ENCODE results near the gene HDAC4. TPM values are rescaled to one million over a fixed set of nuclear protein-coding genes. Genes with fewer than 3 reads are reported as not detected.

HDAC4 gene
- total RNA-seq, 1 experiment from 2014 or later: 44.4 TPM

DNA sequence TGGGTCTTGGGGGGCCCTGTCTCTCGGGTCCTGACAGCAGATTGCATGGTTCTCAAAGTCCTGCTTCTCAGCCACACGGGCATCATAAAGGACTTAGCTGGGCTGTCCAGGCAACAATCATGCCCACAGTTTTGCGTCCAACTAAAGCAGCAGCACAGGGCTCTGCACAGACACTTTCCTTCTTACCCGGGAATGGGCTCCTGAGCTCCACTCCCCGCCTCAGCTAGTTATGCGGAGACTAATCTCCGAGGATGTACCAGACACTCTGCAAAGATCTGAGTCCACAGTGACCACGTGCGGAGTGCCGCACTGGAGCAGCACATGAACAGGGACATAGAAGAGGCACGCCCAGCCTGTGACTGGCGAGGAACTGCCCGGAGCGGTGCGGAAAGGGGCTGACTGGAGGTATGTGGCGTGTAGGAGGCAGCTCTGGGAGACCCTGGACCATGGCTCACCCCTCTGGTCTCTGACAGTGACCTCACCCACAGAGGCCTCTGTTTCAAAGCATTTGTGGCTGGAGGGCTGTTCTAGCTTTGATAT lies 270.0 kb downstream of the HDAC4 start (continued):
- TF ChIP-seq ESRRA (CRISPR knock-in tag; IDR thresholded peaks at IDR 0.05; ENCODE audit: borderline replicate concordance): no peak

DNA sequence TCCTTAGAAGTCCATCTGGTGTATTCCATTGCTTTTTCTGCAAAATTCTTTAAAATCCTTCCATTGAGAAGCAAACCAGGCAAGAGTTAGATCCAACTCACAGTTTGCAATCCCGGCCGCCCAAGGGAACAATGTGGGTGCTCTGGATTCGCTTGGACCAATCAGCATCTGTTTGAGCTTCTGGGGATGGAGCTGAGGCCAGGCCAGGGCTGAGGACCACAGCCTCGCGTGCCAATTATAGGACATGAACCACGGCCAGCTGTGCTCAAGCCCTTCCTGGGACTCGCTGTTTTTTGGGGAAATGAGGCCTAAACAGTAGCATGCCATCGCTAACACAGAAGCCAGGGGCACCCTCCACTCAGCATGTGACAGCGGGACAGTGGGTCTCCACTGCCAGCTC lies 270.8 kb downstream of the HDAC4 start:
- ATAC-seq (no peak), DNase-seq (ENCODE audit: low spot score) (no peak)
- no peak overlapping the region for H3K4me3 Mint-ChIP-seq
- H3K4me1 Mint-ChIP-seq: no peaks in the 10 kb centered on the region
- POLR2A ChIA-PET: no interaction called here
- H3K9me3 Mint-ChIP-seq: peaks cover 4% of the 10 kb centered on the region
- CTCF ChIA-PET: interaction anchor here (1.0 kb wide), 1 partner anchor 14 kb away, joined by 3 read pairs; no protein-coding TSS in a partner anchor
- TF ChIP-seq, protein P1, sequence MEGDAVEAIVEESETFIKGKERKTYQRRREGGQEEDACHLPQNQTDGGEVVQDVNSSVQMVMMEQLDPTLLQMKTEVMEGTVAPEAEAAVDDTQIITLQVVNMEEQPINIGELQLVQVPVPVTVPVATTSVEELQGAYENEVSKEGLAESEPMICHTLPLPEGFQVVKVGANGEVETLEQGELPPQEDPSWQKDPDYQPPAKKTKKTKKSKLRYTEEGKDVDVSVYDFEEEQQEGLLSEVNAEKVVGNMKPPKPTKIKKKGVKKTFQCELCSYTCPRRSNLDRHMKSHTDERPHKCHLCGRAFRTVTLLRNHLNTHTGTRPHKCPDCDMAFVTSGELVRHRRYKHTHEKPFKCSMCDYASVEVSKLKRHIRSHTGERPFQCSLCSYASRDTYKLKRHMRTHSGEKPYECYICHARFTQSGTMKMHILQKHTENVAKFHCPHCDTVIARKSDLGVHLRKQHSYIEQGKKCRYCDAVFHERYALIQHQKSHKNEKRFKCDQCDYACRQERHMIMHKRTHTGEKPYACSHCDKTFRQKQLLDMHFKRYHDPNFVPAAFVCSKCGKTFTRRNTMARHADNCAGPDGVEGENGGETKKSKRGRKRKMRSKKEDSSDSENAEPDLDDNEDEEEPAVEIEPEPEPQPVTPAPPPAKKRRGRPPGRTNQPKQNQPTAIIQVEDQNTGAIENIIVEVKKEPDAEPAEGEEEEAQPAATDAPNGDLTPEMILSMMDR (IDR thresholded peaks at IDR 0.05): no peak
- H3K27ac Mint-ChIP-seq: no peak overlapping the region
- peaks cover 34% of the 10 kb centered on the region for H3K36me3 Mint-ChIP-seq
- no peaks in the 10 kb centered on the region for H3K27me3 Mint-ChIP-seq (ENCODE audit: low read depth)

DNA sequence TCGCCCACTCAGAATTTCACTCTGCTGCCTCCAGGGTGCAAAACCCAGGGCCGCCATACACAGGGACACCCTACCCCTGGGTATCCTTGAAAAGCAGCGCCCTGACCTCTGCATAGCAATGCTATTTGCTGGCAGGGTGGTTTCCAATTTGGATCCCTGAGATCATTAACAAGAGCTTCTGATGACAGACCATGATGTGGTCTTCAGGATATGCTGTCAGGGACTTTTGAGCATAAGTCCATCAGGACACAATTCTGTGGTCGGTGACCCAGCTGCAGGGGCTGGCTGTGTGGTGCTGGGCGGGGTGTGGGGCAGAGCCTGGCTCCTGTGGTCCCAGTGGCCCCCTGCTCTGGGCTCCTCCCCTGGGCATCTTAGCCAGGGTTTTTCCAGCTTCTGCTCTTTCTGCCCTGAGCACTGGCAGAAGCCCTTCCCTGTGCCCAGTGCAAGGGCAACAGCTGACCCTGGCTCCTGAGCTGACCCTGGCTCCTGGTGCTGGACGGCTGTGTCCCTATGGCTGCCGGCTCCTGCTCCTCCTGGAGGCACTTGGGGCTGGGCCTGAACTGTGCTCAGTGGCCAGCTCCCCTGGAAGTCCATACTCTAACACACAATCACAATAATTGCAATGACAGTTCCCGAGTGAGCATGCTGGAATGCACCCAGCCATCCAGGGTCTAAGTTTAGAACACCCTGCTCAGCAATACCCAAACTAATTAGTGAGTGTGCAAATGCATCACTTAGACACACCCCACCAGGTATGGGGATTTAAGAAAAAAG lies 271.5 kb downstream of the HDAC4 start:
- ChIA-PET POLR2A (no interaction called here), CTCF (no interaction called here)
- H3K4me1 Mint-ChIP-seq: no peaks in the 10 kb centered on the region
- H3K27ac Mint-ChIP-seq: no peak overlapping the region
- no peak overlapping the region for H3K4me3 Mint-ChIP-seq
- no peaks in the 10 kb centered on the region for H3K27me3 Mint-ChIP-seq (ENCODE audit: low read depth)
- ATAC-seq (no peak), DNase-seq (ENCODE audit: low spot score) (no peak)
- H3K9me3 Mint-ChIP-seq: peaks cover 8% of the 10 kb centered on the region
- H3K36me3 Mint-ChIP-seq: peaks cover 35% of the 10 kb centered on the region
- TF ChIP-seq ZBTB21 (CRISPR knock-in tag; IDR thresholded peaks at IDR 0.05; ENCODE audit: borderline replicate concordance) (no peak), ZNF232 (CRISPR knock-in tag; IDR thresholded peaks at IDR 0.05) (no peak), RELA (CRISPR knock-in tag; IDR thresholded peaks at IDR 0.05; ENCODE audit: borderline replicate concordance) (no peak), NFYB (CRISPR knock-in tag; conservative IDR thresholded peaks at IDR 0.05; ENCODE audit: low read depth) (no peak)
- TF ChIP-seq, protein P2, sequence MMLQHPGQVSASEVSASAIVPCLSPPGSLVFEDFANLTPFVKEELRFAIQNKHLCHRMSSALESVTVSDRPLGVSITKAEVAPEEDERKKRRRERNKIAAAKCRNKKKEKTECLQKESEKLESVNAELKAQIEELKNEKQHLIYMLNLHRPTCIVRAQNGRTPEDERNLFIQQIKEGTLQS (CRISPR knock-in tag; conservative IDR thresholded peaks at IDR 0.05): no peak
- TF ChIP-seq, protein P3, sequence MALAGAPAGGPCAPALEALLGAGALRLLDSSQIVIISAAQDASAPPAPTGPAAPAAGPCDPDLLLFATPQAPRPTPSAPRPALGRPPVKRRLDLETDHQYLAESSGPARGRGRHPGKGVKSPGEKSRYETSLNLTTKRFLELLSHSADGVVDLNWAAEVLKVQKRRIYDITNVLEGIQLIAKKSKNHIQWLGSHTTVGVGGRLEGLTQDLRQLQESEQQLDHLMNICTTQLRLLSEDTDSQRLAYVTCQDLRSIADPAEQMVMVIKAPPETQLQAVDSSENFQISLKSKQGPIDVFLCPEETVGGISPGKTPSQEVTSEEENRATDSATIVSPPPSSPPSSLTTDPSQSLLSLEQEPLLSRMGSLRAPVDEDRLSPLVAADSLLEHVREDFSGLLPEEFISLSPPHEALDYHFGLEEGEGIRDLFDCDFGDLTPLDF (CRISPR knock-in tag; IDR thresholded peaks at IDR 0.05): no peak

DNA sequence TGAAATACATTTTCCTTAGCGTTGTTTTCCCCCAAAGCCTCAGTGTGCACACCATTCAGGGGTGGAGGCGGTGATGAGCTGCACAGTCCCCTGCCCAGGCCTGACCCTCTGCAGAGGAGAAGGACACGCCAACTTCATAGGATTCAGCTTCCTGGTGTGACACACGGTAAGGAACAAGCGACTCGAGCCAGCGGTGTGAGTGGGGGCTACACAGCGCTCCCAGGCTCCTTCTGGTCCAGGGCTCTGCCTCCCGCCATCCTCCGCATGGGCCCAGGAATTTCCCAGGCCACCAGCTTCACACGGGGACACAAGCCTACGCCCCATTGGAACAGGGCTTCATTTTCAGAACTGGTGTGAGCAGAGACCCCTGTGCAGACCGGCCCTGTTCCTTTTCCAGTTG lies 272.1 kb downstream of the HDAC4 start:
- Mint-ChIP-seq H3K27ac (no peak overlapping the region), H3K27me3 (ENCODE audit: low read depth) (no peaks in the 10 kb centered on the region), H3K4me1 (no peaks in the 10 kb centered on the region), H3K4me3 (no peak overlapping the region), H3K9me3 (peaks cover 8% of the 10 kb centered on the region), H3K36me3 (peaks cover 32% of the 10 kb centered on the region)
- CTCF ChIA-PET: no interaction called here
- no peak for ATAC-seq
- DNase-seq (ENCODE audit: low spot score): no peak
- TF ChIP-seq, protein P4, sequence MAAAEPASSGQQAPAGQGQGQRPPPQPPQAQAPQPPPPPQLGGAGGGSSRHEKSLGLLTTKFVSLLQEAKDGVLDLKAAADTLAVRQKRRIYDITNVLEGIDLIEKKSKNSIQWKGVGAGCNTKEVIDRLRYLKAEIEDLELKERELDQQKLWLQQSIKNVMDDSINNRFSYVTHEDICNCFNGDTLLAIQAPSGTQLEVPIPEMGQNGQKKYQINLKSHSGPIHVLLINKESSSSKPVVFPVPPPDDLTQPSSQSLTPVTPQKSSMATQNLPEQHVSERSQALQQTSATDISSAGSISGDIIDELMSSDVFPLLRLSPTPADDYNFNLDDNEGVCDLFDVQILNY (CRISPR knock-in tag; IDR thresholded peaks at IDR 0.05): no peak
- TF ChIP-seq SP1 (CRISPR knock-in tag; conservative IDR thresholded peaks at IDR 0.05) (no peak), JUN (CRISPR knock-in tag; IDR thresholded peaks at IDR 0.05) (no peak), SOX15 (CRISPR knock-in tag; IDR thresholded peaks at IDR 0.05) (no peak)
- TF ChIP-seq, protein P5, sequence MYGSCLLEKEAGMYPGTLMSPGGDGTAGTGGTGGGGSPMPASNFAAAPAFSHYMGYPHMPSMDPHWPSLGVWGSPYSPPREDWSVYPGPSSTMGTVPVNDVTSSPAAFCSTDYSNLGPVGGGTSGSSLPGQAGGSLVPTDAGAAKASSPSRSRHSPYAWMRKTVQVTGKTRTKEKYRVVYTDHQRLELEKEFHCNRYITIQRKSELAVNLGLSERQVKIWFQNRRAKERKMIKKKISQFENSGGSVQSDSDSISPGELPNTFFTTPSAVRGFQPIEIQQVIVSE (CRISPR knock-in tag; IDR thresholded peaks at IDR 0.05; ENCODE audit: borderline replicate concordance): no peak
- TF ChIP-seq, protein P6, sequence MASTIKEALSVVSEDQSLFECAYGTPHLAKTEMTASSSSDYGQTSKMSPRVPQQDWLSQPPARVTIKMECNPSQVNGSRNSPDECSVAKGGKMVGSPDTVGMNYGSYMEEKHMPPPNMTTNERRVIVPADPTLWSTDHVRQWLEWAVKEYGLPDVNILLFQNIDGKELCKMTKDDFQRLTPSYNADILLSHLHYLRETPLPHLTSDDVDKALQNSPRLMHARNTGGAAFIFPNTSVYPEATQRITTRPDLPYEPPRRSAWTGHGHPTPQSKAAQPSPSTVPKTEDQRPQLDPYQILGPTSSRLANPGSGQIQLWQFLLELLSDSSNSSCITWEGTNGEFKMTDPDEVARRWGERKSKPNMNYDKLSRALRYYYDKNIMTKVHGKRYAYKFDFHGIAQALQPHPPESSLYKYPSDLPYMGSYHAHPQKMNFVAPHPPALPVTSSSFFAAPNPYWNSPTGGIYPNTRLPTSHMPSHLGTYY (CRISPR knock-in tag; IDR thresholded peaks at IDR 0.05): no peak
- POLR2A ChIA-PET: no interaction called here

Data from WTC11 (cell line).